HG03175 (cell line): ENCODE results near the gene GREB1.

Source experiments
- ATAC-seq: cut with Tn5 transposase; IDR thresholded peaks from one replicate; pipeline ENCODE4 v1.9.1; 2021; ENCODE audit warnings: mild to moderate bottlenecking, moderate library complexity; ENCODE audit not compliant: unreplicated experiment

Gene GREB1

GRCh38 chr2:11597538-11598225, 63.8 kb downstream of the GREB1 start:
- ATAC-seq: no peak

- ATAC-seq: no peak
Observed at GRCh38 chr2:11598228-11598731, 64.4 kb downstream of the GREB1 start.

DNA sequence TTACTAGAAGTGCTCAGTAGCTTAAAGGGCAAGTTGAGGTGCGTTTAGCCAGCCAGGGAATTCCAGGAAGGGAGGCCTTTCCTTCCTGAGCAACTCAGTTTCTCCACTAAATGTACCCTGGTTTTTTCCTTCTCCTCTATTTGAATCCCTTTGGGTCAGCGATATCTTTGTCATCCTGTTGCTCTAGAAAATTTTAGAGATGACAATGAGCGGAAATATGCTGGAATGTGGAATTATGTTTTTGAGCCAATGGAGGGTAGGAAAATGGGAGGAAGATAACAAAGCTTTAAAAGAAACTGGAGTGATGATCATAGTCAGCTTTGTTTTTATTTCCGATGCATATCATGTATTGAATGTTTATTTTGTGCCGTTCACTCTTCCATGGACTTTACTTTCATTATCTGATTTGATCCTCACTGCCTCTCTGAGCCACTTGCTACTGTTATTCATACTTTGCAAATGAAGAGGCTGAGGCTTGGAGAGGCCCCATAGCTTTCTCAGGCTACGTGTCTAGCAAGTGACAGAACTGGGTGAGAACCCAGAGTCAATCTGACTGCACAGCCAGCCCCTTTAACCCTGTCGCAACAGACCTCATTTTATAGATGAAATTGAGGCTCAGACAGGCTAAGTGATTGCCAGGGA, 68.8 kb downstream of the GREB1 start:
- ATAC-seq: no peak

- ATAC-seq: no peak
Observed at GRCh38 chr2:11610624-11611242, 76.9 kb downstream of the GREB1 start.

- ATAC-seq: no peak
Observed at GRCh38 chr2:11611251-11611650, 77.4 kb downstream of the GREB1 start.

DNA sequence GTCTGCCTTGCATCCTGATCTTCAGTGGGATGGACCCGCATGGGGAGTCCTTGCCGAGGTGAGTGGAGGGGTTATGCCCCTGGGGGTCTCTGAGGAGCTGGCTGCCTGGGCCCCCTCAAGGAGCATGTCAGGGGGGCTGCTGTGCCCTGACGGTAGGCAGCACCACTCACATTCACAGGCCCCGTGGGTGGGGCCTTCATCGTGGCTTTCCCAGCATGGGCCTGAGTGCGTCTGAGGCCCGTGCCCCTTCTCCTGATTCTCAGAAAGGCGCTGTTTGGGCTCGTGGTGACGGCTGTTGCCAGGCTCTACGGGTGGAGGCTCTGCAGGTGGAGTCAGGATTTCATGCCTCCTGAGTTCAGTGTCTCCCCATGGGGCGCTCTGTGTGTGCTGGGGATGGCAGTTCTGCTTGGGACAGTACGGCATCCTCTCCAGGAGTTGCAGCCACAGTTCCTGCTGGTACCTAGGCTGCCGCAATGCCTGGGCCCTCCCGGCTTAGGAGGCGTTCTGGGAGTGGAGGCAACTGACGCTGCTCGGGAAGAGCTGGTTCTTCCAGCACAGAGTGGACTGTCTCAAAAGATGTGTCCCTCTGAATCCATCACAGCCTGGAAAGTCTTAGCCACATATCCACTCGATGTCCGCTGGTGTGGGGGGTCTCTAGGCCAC, 78.8 kb downstream of the GREB1 start:
- no peak for ATAC-seq

DNA sequence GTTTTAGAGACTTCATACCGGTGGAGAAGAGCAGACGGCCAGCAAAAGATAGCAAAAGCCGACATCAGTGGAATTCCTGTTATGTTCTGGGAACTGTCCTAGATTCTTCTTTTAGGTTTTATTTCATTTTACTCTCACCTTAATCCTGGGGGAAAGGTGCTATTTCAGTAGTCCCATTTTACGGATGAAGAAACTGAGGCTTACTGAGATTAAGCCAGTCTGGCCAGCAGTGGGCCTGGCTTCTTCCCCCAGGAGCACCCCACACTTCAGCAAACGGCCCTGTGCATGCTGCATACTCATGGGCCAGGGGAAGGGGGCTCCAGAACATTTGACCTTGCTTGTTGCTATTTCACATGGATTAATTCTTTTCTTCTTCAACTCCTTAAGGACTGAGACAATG, 79.5 kb downstream of the GREB1 start:
- ATAC-seq: no peak

DNA sequence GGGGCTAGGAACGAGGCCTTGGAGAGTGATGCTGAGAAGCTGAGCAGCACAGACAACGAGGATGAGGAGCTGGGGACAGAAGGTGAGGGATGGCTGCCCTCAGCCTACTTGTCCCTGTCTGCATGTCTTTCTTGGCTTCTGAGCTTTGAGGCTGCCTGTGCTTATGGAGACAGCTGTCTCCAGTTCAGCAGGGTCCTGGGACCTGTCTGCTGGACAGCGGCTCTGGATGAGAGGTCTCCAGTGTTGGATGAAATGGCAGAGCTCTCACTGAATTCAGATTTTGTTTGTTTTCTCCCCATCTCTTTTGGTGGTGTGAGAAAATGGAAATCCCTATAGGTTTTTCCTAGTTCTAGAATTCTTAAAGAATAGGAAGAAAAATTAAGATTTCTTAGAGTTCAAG, 81.4 kb downstream of the GREB1 start:
- ATAC-seq: no peak

DNA sequence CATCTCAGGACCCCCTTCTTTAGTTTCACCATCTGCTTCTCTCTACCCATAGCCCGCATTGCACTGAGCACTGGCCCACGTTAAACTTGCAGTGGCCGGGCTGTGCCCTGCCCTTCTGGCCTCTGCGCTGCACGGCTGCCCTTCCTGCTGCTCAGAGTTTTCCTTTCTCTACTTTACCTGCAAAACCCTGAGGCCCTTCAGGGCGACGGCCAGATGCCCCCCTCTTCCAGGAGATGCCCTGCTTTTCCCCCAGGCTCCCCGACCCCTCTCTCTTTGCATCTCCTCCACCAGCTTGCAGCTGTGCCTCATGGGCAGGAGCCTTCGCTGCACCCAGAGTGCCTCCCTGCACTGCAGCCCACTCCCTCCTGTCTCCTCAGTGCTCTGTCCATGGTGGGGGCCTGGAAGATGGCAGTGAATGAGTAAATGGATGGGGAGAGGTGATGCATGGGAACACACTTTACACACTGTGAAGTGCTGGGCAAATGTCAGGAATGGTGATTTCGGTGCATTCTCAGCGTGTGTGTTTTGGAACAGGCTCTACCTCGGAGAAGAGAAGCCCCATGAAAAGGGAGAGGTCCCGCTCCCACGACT, 82.3 kb downstream of the GREB1 start:
- ATAC-seq: no peak

GRCh38 chr2:11616851-11617415, 83.1 kb downstream of the GREB1 start:
- no peak for ATAC-seq

- ATAC-seq: no peak
Observed at GRCh38 chr2:11617527-11617926, 83.7 kb downstream of the GREB1 start.

DNA sequence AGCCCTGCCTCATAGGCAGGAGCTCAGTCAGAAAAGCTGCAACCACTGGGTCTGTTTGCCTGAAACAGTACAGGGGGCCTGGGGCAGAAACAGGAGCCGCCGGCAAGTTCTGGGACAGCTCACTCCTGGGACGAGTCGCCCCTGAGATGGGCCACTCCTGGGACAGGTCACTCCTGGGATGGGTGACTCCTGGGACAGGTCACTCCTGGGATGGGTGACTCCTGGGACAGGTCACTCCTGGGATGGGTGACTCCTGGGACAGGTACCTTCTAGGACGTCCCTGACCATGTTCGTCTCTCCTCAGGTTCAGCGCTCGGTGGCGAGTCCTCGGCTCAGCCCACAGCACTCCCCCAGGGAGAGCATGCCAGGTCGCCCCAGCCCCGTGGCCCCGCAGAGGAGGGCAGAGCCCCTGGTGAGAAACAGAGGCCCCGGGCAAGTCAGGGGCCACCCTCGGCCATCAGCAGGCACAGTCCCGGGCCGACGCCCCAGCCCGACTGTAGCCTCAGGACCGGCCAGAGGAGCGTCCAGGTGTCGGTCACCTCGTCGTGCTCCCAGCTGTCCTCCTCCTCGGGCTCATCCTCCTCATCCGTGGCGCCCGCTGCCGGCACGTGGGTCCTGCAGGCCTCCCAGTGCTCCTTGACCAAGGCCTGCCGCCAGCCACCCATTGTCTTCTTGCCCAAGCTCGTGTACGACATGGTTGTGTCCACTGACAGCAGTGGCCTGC, 84.3 kb downstream of the GREB1 start:
- ATAC-seq: no peak

DNA sequence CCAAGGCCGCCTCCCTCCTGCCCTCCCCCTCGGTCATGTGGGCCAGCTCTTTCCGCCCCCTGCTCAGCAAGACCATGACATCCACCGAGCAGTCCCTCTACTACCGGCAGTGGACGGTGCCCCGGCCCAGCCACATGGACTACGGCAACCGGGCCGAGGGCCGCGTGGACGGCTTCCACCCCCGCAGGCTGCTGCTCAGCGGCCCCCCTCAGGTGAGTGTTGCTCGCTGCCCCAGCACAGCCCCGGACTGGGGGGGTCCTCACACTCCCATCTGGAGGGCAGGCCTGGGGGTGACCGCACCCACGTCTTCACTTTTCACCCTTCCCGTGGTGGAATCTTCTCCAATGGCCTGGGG, 84.8 kb downstream of the GREB1 start:
- ATAC-seq: no peak

DNA sequence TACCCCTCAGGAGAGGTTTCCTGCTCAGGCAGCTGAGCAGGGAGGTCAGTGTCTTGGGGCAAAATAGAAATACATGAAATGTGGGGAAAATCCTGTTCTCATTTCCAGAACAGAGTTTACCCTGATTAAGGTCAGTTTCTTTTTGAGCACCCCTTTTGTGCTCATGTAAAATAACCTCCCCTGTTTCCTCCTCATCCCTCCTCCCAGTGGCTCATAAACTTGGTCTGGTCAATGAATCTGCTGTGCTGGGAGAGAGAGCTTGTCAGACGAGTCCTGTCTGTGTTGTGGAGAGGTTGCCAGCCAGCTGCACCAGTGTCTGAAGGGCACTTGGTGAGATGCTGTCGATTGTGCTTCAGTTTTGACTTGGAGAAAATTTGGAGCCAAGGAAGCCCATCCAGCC, 87.6 kb downstream of the GREB1 start:
- no peak for ATAC-seq

GRCh38 chr2:11622611-11623010, 88.8 kb downstream of the GREB1 start:
- no peak for ATAC-seq

DNA sequence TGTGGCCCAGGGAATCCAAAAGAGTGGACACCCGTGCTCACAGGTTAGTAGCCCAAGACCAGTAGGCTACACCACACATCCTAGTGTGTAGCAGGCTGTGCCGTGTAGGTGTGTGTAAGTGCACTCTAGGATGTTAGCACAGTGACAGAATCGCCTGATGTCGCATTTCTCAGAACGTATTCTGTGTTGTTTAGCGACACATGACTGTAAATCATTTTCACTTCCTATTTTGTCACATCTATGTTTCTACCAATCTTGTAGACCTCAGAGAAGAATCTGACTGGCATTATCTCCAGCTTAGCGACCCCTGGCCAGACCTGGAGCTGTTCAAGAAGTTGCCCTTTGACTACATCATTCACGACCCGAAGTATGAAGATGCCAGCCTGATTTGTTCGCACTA, 91.0 kb downstream of the GREB1 start:
- ATAC-seq: no peak

DNA sequence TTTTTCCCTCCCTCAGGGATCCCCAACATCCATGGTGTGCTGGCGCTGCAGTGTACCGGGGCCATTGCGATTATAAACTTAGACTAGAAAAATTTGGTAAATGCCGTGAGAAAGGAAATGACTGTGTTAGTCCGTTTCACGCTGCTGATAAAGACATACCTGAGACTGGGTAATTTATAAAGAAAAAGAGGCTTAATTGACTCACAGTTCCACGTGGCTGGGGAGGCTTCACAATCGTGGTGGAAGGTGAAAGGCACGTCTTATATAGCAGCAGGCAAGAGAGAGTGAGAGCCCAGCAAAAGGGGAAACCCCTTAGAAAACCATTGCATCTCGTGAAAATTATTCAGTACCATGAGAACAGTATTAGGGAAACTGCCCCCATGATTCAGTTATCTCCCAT, 91.8 kb downstream of the GREB1 start:
- ATAC-seq: no peak

GRCh38 chr2:11628675-11629074, 94.8 kb downstream of the GREB1 start:
- no peak for ATAC-seq

GRCh38 chr2:11629215-11629614, 95.4 kb downstream of the GREB1 start:
- no peak for ATAC-seq

- no peak for ATAC-seq
Observed at GRCh38 chr2:11629851-11630250, 96.0 kb downstream of the GREB1 start.
